Colonic mucosa (tissue), 4 donors: Measurements from ENCODE around the gene GLIS2. TPM values are rescaled to one million over a fixed set of nuclear protein-coding genes. Genes with fewer than 3 reads are reported as not detected.

Experiments used
- DNase-seq: peaks from one replicate; pipeline ENCODE4 v3.0.0-alpha.2; 2020
- H3K27ac ChIP-seq: fragments of 200-600 bp; one replicate; pipeline ENCODE4 v1.8.0; 2021
- H3K27me3 ChIP-seq: fragments of 200-600 bp; one replicate; pipeline ENCODE4 v1.8.0; 2021
- H3K36me3 ChIP-seq: fragments of 200-600 bp; one replicate; pipeline ENCODE4 v1.8.0; 2021
- H3K4me1 ChIP-seq: fragments of 200-600 bp; one replicate; pipeline ENCODE4 v1.8.0; 2021; ENCODE audit warnings: mild to moderate bottlenecking
- H3K4me3 ChIP-seq: fragments of 200-600 bp; one replicate; pipeline ENCODE4 v1.8.0; 2021
- H3K9ac ChIP-seq, 2 donors: one replicate each; pipeline ENCODE4 v1.7.0; 2013; ENCODE audit warnings: control low read depth in 2 of 2, low read depth in 2 of 2, low read length in 2 of 2
- H3K9me3 ChIP-seq: fragments of 200-600 bp; one replicate; pipeline ENCODE4 v1.8.0; 2021
- CTCF ChIP-seq: fragments of 200-600 bp; IDR thresholded peaks from one replicate; pipeline ENCODE4 v1.8.0; 2022; ENCODE audit warnings: antibody characterized with exemption, mild to moderate bottlenecking
- intact Hi-C: fragments of 100-400 bp; cut with DNase I; formaldehyde crosslinking; loops from one replicate; pipeline ENCODE4 v1.14.1; 2022
- total RNA-seq, 2 donors: library from RNA; stranded (reverse); fragmentation: NEBNext Ultra II Directional in 1 of 2; extraction: Animal tissue kit (Norgen Biotek cat#: 25700) in 1 of 2; gene quantifications; one replicate each; pipeline ENCODE4 v1.2.1, GENCODE V29; 2021
- donor health status: healthy.
- donor health status: DM: no; HTN: no; CAD: no.
- donor health status: DM: no; HTN: no; CAD: no.

GLIS2 gene
- total RNA-seq, 2 donors from 2014 or later = 0.89 to 4.1 TPM

- Histone ChIP-seq H3K4me1 (peaks cover 14% of the 10 kb centered on the region), H3K9me3 (no peaks in the 10 kb centered on the region), H3K27me3 (peaks cover 33% of the 10 kb centered on the region), H3K9ac (peak overlapping the region; percentile 26 to 79), H3K36me3 (no peaks in the 10 kb centered on the region), H3K4me3 (peak overlapping the region; percentile 46), H3K27ac (peak overlapping the region; percentile 80)
- peak; percentile 23 for DNase-seq
- intact Hi-C loops = no loop called here
- TF ChIP-seq CTCF = no peak
These were observed 1.2 kb upstream of the GLIS2 start for GRCh38 chr16:4314532-4315185.

GRCh38 chr16:4316108-4316863, 419 bp downstream of the GLIS2 start:
- H3K4me1 ChIP-seq = peaks cover 14% of the 10 kb centered on the region
- peaks cover 33% of the 10 kb centered on the region for H3K27me3 ChIP-seq
- peak overlapping the region; percentile 12 to 43 for H3K9ac ChIP-seq
- intact Hi-C loops = no loop called here
- DNase-seq = peak; percentile 23
- H3K36me3 ChIP-seq = no peaks in the 10 kb centered on the region
- TF ChIP-seq CTCF = no peak
- H3K27ac ChIP-seq = peak overlapping the region; percentile 68
- H3K9me3 ChIP-seq = no peaks in the 10 kb centered on the region
- H3K4me3 ChIP-seq = peak overlapping the region; percentile 46

- peak; percentile 34 for DNase-seq
- no peak for TF ChIP-seq CTCF
- Histone ChIP-seq H3K9ac (peak overlapping the region; percentile 12 to 50), H3K4me3 (peak overlapping the region; percentile 46), H3K27ac (peak overlapping the region; percentile 68), H3K36me3 (no peaks in the 10 kb centered on the region), H3K9me3 (no peaks in the 10 kb centered on the region), H3K4me1 (peaks cover 14% of the 10 kb centered on the region), H3K27me3 (peaks cover 33% of the 10 kb centered on the region)
- intact Hi-C loops = no loop called here
These were observed 1.1 kb downstream of the GLIS2 start for GRCh38 chr16:4316864-4317531.

GRCh38 chr16:4317532-4318450, 1.9 kb downstream of the GLIS2 start:
- H3K4me1 ChIP-seq = peaks cover 14% of the 10 kb centered on the region
- peaks cover 33% of the 10 kb centered on the region for H3K27me3 ChIP-seq
- peak; percentile 22 for DNase-seq
- no peaks in the 10 kb centered on the region for H3K9me3 ChIP-seq
- peak overlapping the region; percentile 40 to 50 for H3K9ac ChIP-seq
- TF ChIP-seq CTCF = no peak
- H3K27ac ChIP-seq = peak overlapping the region; percentile 68
- H3K36me3 ChIP-seq = no peaks in the 10 kb centered on the region
- peak overlapping the region; percentile 7 for H3K4me3 ChIP-seq
- intact Hi-C loops = no loop called here
